Jurkat, Clone E6-1 (cell line): ENCODE data around the gene SCARF1.

ENCODE experiments used
- DNase-seq: peaks from one replicate; pipeline ENCODE4 v3.0.0-alpha.2; 2011; ENCODE audit warnings: low read depth, low spot score
- H3K4me3 ChIP-seq: 2 replicates; pipeline ENCODE4 v1.5.1; 2011; ENCODE audit warnings: mild to moderate bottlenecking, low read length, control low read depth, moderate library complexity

SCARF1 gene

DNA sequence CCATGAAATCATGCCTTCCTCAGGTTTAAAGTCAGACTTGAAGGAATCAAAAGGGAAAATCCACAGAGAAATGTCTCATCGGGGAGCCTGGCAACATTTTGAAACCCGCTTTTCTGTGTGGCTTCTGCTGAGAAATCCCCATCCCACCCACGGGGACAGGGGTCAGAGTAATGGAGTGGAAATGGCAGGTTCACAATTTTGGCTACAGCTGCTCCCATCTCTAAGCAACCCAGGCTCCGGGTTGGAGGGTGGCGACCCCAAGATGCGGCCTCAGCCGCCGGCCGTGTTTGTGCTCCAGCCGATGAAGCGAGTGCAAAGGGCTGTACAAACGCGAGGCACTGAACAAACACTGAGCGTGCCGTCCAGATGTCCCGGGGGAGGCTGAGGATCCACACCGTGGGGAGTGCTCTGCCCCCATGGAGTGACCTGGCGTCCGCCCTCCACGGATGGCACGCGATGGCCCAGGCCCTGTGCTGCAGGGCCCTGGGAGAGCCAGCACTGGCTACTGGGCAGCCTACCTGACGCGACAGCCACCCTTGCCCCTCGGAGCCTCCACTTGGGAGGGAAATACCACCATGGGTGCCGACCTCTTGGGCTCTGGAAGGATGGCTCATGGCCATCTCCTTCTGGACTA, 39.1 kb downstream of the SCARF1 start:
- H3K4me3 ChIP-seq, result no peak overlapping the region
- no peak for DNase-seq

DNA sequence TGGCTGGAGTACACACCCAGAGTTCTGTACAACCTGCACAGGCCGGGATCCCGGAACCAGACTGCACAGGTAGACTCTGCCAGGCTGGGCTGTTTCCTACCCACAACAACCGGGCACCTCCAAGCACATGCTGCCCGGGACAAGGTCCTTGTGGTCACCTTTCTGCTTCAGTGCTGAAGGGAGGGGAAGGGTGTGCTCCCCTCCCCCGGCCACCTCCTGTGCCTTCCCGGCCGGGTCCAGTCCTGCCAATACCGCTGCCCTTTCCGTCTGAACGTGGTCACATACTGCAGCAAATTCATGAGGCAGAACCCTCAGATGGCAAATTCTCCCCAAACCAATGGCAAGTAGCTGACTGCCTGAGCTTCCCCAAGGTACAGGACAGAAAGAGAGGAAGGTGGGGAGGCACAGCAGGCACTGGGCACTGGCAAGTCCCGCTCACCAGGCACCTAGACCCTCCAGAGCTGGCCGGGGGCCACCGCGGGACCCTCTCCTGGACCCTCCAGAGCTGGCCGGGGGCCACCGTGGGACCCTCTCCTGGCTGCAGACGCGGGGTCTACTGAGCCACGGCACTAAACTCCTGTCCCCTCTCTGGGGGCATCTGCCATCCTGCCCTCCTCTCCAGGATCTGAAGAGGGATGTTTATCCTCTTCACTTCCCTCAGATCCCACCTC, 39.7 kb downstream of the SCARF1 start:
- H3K4me3 ChIP-seq, result no peak overlapping the region
- no peak for DNase-seq

DNA sequence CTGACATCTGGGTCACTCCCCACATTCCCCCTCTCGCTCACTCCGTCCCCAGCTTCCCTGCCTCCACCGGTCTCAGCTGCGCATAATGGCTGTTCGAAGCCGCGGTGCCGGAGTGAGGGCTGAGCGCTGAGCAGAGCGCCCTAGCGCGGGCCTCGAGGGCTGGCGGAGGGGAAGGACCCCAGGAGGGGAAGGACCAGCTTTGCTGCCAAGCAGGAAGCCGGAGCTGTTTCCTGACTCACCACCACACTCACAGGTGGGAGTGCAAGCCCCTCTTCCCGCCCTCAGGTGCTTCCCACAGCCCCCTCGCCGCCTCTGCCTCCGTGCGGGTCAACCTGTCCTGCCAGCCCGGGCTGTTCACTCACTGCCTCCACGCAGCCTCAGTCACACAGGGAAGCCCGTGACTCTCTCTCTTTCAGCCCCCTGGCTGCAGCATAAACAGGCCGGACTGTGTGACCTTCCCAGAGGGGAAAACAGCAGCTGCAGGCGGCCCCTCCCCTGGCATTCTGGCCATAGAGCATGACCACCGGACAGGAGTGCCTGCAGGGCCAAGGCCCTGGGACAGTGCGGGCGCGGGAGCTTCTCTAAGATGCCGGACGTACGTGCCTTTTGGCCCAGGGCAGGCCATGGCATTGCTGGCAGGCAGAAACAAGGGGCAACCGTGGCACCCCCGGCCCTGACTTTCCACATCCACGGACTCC, 40.6 kb downstream of the SCARF1 start:
- DNase-seq, result no peak
- H3K4me3 ChIP-seq, result no peak overlapping the region

DNA sequence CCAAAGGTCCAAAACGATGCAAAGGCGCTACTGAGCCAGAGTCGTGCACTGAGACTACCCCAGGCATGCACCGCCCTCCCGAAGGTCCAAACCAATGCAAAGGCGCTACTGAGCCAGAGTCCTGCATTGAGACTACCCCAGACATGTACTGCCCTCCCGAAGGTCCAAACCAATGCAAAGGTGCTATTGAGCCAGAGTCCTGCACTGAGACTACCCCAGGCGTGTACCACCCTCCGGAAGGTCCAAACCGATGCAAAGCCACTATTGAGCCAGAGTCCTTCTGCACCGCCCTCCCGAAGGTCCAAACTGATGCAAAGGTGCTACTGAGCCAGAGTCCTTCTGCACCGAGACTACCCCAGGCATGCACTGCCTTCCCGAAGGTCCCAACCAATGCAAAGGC, 44.0 kb downstream of the SCARF1 start:
- H3K4me3 ChIP-seq, result no peak overlapping the region
- DNase-seq, result no peak

DNA sequence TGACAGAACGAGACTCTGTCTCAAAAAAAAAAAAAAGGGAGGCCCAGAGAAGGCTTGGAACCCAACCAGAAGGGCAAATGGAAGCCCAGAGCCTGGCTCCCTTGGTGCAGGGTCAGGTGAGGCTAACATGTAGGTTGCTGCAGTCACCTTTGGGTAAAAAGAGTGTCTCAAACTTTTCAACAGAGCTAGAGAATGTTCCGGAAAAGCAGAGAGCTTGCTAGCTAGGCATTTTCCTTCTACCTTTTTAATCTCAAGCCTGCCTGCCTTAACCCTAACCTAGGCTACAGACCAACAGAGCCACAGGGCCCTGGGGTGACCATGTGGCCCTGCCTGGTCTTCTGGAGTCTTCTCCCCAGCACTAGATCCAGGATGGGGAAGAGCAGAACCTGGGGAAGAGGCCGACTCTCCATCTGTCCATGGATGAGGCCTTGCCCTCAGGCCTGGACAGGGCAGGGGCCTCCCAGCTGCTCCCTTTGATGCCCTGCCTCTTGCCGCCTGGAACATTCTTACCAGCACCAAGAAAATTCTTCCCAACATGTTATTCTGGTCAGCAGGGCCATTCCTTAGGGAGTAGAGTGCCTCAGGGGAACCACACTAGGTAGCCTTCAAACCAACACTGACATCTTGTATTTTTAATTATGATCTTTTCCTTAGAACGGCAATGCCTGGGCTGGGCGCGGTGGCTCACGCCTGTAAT, 47.0 kb downstream of the SCARF1 start:
- H3K4me3 ChIP-seq, result no peak overlapping the region
- DNase-seq, result no peak

DNA sequence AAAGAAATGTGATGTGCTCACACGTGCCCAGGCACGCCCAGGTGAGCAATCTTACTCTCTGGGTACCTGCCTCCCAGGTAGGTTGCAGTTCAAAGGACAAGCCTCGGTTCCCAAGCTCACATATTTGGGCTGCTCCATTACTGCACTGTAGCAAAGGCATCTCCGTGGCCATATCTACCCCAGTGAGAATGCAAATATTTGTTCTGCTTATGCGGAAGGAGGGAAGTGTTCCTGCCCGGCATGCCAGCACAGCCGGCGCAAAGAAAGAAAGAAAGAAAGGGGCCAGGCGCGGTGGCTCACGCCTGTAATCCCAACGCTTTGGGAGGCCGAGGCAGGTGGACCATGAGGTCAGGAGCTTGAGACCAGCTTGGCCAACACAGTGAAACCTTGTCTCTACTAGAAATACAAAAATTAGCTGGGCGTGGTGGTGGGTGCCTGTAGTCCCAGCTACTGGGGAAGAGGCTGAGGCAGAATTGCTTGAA, 47.6 kb downstream of the SCARF1 start:
- no peak overlapping the region for H3K4me3 ChIP-seq
- DNase-seq, result no peak

DNA sequence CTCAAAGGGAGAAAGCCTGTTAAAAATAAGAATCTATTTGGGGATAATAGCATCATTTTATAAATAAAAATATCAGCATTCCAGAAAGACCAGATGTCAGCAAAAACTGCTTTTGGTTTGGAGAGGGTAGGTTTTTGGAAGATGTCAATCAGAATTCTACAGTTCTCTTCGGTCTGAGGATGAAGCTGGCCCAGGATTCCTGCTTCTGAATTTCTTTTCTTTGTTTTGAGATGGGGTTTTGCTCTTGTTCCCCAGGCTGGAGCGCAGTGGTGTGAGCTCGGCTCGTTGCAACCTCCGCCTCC, 52.0 kb downstream of the SCARF1 start:
- DNase-seq, result no peak
- no peak overlapping the region for H3K4me3 ChIP-seq

DNA sequence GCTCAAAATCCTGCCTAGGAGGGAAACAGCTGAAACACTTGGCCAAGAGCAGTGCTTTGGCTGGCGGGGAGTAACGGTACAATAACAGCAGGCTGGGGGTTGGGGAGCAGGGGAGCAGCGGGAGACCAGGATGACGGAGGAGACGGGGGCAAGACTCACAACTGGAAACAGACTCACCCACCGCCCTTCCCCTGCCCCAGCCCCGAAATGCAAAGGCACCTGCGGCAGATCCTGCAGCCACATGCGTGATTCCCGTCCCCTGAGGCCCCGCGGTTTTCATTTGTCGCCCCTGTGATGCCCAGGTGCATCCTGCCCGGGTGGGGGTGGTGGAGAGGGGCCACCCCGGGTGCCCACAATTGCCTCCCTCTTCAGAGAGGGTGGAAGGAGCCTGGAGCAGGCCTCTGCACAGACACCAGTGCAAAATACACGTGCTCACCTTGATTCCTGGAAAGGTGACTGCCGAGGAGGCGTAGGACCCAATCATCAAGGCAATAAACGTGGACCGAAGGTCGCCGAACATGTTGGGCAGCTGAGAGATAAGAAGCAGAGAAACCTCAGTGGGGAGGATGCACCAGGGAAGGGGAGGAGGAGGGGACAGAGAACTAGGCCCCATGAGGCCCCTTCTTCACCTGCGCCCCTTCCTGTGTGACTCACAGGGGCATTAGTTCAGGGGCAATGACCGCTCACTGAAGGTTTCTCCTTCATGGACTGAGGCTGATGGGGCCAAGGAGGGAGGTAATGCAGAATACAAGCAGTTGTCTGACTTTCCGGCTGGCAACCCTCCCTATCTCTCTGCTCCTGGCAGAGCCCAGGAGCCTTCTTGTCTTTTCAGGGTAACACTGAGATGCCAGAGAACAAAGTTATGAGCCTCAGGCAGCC, 52.5 kb downstream of the SCARF1 start:
- H3K4me3 ChIP-seq, result peak overlapping the region; percentile 45
- peak; percentile 96 for DNase-seq

DNA sequence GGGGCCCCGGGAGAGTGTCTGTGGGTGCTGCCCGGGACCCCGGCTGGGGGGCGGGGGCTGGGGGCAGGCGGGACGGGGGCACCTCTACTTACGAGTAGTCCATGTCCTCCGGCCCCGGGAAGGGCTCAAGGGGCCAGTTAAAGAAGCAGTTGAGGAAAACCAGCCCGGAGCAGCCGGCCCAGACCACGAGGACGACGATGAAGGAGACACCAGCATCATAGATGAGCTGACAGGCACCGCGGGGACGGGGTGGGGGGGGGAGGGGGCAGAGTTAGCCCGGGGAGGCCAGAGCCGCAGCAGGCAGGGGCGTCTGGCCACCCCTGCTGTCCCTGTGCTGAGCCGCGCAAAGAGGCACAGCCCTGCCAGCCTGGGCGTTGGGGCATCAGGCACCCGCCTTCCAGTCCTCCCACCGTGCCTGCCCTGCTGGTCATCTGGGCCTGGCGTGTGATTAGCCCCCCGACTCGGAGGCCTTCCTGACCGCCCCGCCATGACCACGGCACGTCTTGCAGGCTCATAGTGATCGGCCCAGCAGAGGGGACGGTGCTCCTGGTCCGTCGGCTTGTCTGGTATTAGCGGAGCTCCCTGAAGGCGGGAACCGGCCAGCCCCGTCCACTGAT, 54.0 kb downstream of the SCARF1 start:
- DNase-seq, result no peak
- no peak overlapping the region for H3K4me3 ChIP-seq

DNA sequence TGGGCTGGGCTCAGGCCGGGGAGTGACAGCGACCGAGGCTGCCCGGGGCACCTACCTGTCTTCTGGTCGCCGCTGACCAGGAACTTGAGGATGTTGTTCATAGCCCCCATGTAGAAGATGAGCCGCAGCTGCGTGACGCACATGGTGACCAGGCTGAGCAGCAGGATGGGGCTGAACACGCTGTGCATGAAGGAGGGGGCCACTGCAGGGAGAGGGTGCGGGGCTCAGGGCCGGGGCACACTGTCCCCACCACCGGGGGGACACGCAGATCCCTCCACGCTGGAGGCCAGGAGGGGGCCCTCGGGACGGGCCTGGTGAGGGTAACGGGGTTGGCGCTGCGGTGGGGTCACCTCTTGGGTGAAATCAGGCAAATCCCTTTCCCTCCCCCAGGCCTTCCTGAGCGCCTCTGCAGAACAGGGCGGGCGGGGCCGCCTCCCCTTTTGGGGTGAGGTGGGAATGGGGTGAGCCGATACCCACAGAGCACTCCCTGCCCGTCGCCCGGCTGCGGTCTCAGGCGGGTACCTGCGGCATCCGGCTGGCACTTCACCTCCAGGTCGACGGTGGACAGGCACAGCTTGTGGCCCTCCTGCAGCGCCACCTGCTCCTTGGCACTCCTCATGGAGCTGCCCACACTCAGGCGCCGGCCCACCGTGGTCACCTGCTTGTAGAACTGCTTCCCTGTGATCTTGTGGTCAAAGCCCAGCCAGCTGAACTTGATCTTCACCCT, 54.6 kb downstream of the SCARF1 start:
- H3K4me3 ChIP-seq, result no peak overlapping the region
- DNase-seq, result no peak

DNA sequence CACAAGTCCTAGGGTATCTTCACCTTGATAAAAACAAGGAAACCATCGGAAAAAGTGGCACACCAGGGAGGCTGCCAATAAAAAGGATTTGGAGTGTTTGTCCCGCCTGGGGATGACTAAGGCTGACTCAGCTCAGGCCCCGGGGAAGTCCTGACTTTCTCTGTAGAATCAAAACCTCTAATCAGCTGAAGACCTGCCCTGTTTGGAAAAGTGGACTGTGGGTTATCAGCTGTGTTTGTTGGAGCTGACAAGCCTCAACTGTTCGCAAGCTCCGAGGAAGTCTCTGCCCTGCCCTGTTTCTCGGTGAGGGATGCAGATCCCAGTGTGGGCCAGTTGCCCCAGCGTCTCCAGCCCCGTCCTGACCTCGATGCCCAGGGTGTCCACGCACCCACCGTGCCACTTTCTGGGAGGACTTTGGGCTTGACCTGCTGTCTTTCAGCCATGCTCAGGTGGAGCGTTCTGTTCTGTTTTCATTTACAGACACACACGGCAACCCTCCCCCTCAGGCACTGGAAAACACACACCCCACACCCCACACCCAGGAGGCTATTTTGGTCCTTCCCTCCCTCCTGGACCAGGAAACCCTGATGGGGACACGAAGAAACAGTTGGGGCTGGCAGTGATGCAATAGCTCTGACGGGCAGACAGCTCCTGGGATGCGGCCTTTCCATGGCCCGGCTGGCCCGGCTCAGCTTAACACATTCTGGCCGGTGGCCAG, 55.3 kb downstream of the SCARF1 start:
- DNase-seq, result no peak
- H3K4me3 ChIP-seq, result no peak overlapping the region

DNA sequence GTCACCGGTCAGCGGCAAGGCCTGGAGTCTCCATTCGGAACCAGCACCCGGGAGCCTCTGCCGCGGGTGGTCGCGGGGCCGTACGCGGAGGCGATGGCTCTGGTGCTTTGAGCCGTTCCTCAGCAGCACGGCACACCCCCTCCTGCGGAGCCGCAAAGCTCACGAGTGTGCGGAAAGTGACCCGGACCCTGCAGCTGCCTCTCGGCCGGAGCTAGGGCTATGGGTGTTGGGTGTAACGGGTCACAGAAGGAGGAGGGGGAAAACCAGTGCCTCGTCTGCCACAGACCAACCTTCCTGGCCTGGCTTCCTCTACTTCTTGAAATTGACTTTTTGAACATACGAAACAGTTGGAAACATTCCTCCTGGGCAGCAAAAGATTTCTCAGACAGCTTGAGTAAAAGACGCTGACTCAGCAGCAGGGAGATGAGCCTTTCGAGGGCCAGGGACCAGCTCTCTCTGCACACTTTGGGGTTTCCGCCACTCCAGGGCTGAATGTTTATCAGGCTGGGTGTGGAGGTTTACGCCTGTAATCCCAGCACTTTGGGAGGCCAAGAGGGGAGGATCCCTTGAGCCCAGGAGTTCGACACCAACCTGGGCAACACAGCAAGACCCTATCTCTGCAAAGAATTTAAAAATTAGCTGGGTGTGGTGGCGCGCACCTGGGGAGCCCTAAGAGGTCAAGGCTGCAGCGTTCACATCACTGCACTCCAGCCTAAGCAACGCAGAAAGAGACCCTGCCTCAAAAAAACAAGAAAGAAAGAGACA, 56.5 kb downstream of the SCARF1 start:
- no peak overlapping the region for H3K4me3 ChIP-seq

DNA sequence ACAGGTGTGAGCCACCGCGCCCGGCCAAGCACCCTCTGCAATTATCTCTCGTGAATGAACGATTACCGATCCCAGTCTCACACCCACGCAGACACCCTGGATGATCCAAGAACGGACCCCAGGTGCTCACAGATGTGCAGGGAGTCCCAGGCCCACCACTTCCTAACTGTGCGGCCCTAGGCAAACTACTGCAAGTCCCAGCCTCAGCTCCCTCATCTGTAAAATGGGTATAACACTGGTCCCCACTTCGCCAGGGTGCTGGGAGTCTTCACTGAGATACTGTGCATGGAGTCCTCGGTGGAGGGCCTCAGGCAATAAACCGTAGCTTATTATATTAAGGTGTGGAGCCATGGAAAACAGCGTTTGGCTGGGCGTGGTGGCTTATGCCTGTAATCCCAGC, 61.4 kb downstream of the SCARF1 start:
- DNase-seq, result no peak
- H3K4me3 ChIP-seq, result no peak overlapping the region

More for the DNA sequence above, 56.5 kb downstream of the SCARF1 start:
- no peak for DNase-seq
